Thymus (tissue), 11 donors: ENCODE measurements around the gene TUBB1. TPM values are rescaled to one million over a fixed set of nuclear protein-coding genes. Genes with fewer than 3 reads are reported as not detected.
"Not testable (repeated sequence)": the region's sequence is repeated elsewhere in the genome, so short reads cannot be mapped to it uniquely, and the experiment has no call there.

ENCODE experiments used
- DNase-seq, 9 donors: peaks; one replicate each; pipeline ENCODE4 v3.0.0-alpha.2; 2013; ENCODE audit warnings: low spot score in 9 of 9, low read depth in 6 of 9, missing footprints in 1 of 9
- H3K27ac ChIP-seq, 2 donors: one replicate each; pipeline ENCODE4 v1.5.1; 2013; ENCODE audit warnings: control low read depth in 1 of 2, low read depth in 1 of 2, low read length in 1 of 2, mild to moderate bottlenecking in 1 of 2, moderate library complexity in 1 of 2
- H3K27me3 ChIP-seq, 2 donors: one replicate each; pipeline ENCODE4 v1.5.1; 2013; ENCODE audit warnings: low read length in 1 of 2; ENCODE audit not compliant: control insufficient read depth in 2 of 2, insufficient read depth in 1 of 2
- H3K36me3 ChIP-seq, 2 donors: one replicate each; pipeline ENCODE4 v1.5.1; 2013; ENCODE audit warnings: low read length in 1 of 2, mild to moderate bottlenecking in 1 of 2, moderate library complexity in 1 of 2; ENCODE audit not compliant: control insufficient read depth in 2 of 2, insufficient read depth in 2 of 2
- H3K4me1 ChIP-seq, 2 donors: one replicate each; pipeline ENCODE4 v1.5.1; 2013; ENCODE audit warnings: low read length in 2 of 2; ENCODE audit not compliant: control insufficient read depth in 2 of 2, insufficient read depth in 2 of 2
- H3K4me3 ChIP-seq, 2 donors: one replicate each; pipeline ENCODE4 v1.5.1; 2013; ENCODE audit warnings: low read length in 2 of 2, control low read depth in 1 of 2, mild to moderate bottlenecking in 1 of 2
- H3K9me3 ChIP-seq, 2 donors: one replicate each; pipeline ENCODE4 v1.5.1; 2013; ENCODE audit warnings: low read length in 1 of 2, mild to moderate bottlenecking in 1 of 2; ENCODE audit not compliant: control insufficient read depth in 2 of 2, insufficient read depth in 1 of 2
- WGBS: extraction: QIAGEN DNeasy Blood & Tissue Kit; methylation state at CpG from one replicate; pipeline ENCODE4 v1.1.7; 2013; 5-methylcytosine and 5-hydroxymethylcytosine counted together
- polyA plus RNA-seq: library from polyadenylated mRNA; stranded (reverse); fragments of 200-250 nt; gene quantifications from one replicate; pipeline ENCODE4 v1.2.3, GENCODE V29; 2013
- total RNA-seq: library from RNA; stranded (reverse); fragments of 120-200 nt; gene quantifications from one replicate; pipeline ENCODE4 v1.2.4, GENCODE V29; 2013
- donor health status: healthy.

Gene TUBB1
- total and polyA plus RNA-seq, 2 donors, result 0.14 to 0.47 TPM

- no peaks in the 10 kb centered on the region for H3K36me3 ChIP-seq
- DNase-seq, result peak in 1 of 9 donors; percentile 30
- no peak overlapping the region for H3K4me3 ChIP-seq
- WGBS, result 54% methylated on average over 24 of the region's 24 CpGs
- H3K27me3 ChIP-seq, result peaks cover 23 to 53% of the 10 kb centered on the region in 2 donors
- no peaks in the 10 kb centered on the region for H3K9me3 ChIP-seq
- peaks cover 18 to 36% of the 10 kb centered on the region in 2 donors for H3K4me1 ChIP-seq
- peak overlapping the region in 1 of 2 donors; percentile 4 for H3K27ac ChIP-seq
Measured at GRCh38 chr20:59007665-59008511, 11.3 kb upstream of the TUBB1 start.

- no peak for DNase-seq
- H3K4me3 ChIP-seq, result no peak overlapping the region
- WGBS, result 95% methylated on average over 8 of the region's 8 CpGs
- H3K27me3 ChIP-seq, result peaks cover 23 to 50% of the 10 kb centered on the region in 2 donors
- no peak overlapping the region for H3K27ac ChIP-seq
- peaks cover 23 to 42% of the 10 kb centered on the region in 2 donors for H3K4me1 ChIP-seq
- no peaks in the 10 kb centered on the region for H3K9me3 ChIP-seq
- H3K36me3 ChIP-seq, result no peaks in the 10 kb centered on the region
Measured at GRCh38 chr20:59008715-59009336, 10.4 kb upstream of the TUBB1 start.

GRCh38 chr20:59010321-59010994 is 8.8 kb upstream of the TUBB1 start:
- H3K27me3 ChIP-seq, result peaks cover 23 to 34% of the 10 kb centered on the region in 2 donors
- no peaks in the 10 kb centered on the region for H3K36me3 ChIP-seq
- peaks cover 30 to 43% of the 10 kb centered on the region in 2 donors for H3K4me1 ChIP-seq
- no peak for DNase-seq
- no peak overlapping the region for H3K27ac ChIP-seq
- WGBS, result 90% methylated on average over 8 of the region's 8 CpGs
- no peak overlapping the region for H3K4me3 ChIP-seq
- H3K9me3 ChIP-seq, result no peaks in the 10 kb centered on the region

- peaks cover 19 to 26% of the 10 kb centered on the region in 2 donors for H3K27me3 ChIP-seq
- WGBS, result 84% methylated on average over 17 of the region's 17 CpGs
- peaks cover 37 to 49% of the 10 kb centered on the region in 2 donors for H3K4me1 ChIP-seq
- H3K36me3 ChIP-seq, result no peaks in the 10 kb centered on the region
- no peaks in the 10 kb centered on the region for H3K9me3 ChIP-seq
- no peak for DNase-seq
- H3K4me3 ChIP-seq, result no peak overlapping the region
- H3K27ac ChIP-seq, result no peak overlapping the region
Measured at GRCh38 chr20:59010995-59011873, 8.0 kb upstream of the TUBB1 start.

GRCh38 chr20:59011874-59012157 is 7.4 kb upstream of the TUBB1 start:
- Histone ChIP-seq H3K27me3 (peaks cover 14 to 21% of the 10 kb centered on the region in 2 donors), H3K4me1 (peaks cover 39 to 51% of the 10 kb centered on the region in 2 donors)
- H3K27ac ChIP-seq, DNase-seq, H3K9me3 ChIP-seq, H3K36me3 ChIP-seq, H3K4me3 ChIP-seq: not testable (repeated sequence)
- 97% methylated on average over 3 of the region's 3 CpGs for WGBS

- Histone ChIP-seq H3K36me3 (peaks cover 0 to 5% of the 10 kb centered on the region in 2 donors), H3K4me3 (no peak overlapping the region), H3K4me1 (peaks cover 45 to 63% of the 10 kb centered on the region in 2 donors), H3K27ac (no peak overlapping the region), H3K27me3 (peaks cover 7 to 9% of the 10 kb centered on the region in 2 donors), H3K9me3 (no peaks in the 10 kb centered on the region)
- 91% methylated on average over 17 of the region's 17 CpGs for WGBS
- no peak for DNase-seq
Measured at GRCh38 chr20:59013031-59013951, 5.9 kb upstream of the TUBB1 start.

GRCh38 chr20:59013959-59014608 is 5.1 kb upstream of the TUBB1 start:
- Histone ChIP-seq H3K9me3 (no peaks in the 10 kb centered on the region), H3K36me3 (peaks cover 0 to 5% of the 10 kb centered on the region in 2 donors), H3K27me3 (peaks cover under 1 to 3% of the 10 kb centered on the region in 2 donors), H3K27ac (no peak overlapping the region), H3K4me1 (peaks cover 45 to 63% of the 10 kb centered on the region in 2 donors), H3K4me3 (no peak overlapping the region)
- peak in 7 of 9 donors; percentile 27 to 73 (median 49) for DNase-seq
- WGBS, result 30% methylated on average over 13 of the region's 13 CpGs
